NCI-H510A treated with DMSO at 0.1 percent for 48 hours (cell line): Measurements from ENCODE around the gene MYO1A.

Experiments
- DNase-seq: peaks from one replicate; lab custom pipeline; 2025; lab: John Stamatoyannopoulos, UW

Gene MYO1A

DNA sequence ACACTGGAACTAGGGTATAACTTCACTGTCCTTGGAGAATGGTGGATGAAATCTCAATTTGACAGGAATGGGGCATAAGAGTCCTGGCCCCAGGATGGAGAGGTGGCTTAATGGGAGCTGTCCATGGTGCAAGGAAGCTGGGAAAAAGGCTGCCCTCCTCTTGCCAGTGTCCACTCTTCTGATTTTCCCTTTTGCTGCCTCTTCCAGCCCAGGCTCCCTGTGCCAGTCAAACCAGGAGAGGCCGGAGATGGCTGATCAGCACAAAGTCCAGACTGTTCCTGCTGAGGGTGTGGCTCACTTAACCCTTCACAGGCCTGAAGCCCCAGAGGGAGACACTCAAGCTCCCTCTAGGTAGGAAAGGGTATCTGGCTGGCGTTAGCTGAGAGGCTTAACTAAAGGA, at the start of gene MYO1A:
Gene MYO1A, minus strand, starts transcription at position 240 of the 400 bp plus-strand sequence. CDS start 1,806 bp downstream, outside the sequence.
- DNase-seq = no peak

DNA sequence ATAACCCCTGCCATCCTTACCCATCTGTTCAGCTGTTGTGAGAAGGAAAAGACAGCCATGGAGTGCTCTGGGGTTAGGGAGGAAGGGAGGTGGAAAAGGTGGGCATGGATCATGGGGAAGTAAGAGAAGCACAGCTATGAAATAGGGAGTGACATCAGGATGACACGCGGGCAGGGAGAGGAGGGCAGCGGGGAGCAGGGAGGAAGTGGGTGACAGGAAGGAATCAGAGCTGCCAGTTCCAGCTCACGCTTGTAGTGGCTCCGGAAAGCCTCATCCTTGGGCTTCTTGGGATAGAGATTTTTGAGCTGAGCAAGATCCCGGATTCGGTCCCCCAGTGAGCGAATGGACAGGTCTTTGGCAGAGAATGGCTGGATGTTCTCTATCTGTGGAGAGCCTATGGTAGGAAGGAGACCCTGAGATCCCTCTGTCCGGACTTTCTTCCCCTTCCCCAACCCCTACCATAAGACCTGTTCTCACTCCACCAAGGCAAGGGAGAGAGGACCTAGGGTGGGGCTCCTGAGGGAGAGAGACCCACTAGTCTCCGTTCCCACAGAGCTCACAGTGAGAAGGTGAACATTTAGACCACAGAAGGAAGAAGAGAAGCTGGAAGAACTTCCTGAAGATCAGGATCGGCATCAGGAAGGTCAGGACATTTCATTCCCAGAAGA, 49.3 kb upstream of the MYO1A start:
- no peak for DNase-seq

- no peak for DNase-seq
Observed at GRCh38 chr12:57098546-57098945, 48.6 kb upstream of the MYO1A start.

- no peak for DNase-seq
Observed at GRCh38 chr12:57097554-57097835, 47.6 kb upstream of the MYO1A start.

- DNase-seq = no peak
Observed at GRCh38 chr12:57096748-57097553, 47.0 kb upstream of the MYO1A start.

- peak; percentile 90 for DNase-seq
Observed at GRCh38 chr12:57096099-57096572, 46.2 kb upstream of the MYO1A start.

GRCh38 chr12:57095440-57095839, 45.5 kb upstream of the MYO1A start:
- DNase-seq = no peak

GRCh38 chr12:57094208-57095160, 44.6 kb upstream of the MYO1A start:
- DNase-seq = no peak

GRCh38 chr12:57093415-57094207, 43.7 kb upstream of the MYO1A start:
- DNase-seq = no peak

- no peak for DNase-seq
Observed at GRCh38 chr12:57092876-57093414, 43.0 kb upstream of the MYO1A start.

GRCh38 chr12:57092529-57092862, 42.6 kb upstream of the MYO1A start:
- DNase-seq = no peak

DNA sequence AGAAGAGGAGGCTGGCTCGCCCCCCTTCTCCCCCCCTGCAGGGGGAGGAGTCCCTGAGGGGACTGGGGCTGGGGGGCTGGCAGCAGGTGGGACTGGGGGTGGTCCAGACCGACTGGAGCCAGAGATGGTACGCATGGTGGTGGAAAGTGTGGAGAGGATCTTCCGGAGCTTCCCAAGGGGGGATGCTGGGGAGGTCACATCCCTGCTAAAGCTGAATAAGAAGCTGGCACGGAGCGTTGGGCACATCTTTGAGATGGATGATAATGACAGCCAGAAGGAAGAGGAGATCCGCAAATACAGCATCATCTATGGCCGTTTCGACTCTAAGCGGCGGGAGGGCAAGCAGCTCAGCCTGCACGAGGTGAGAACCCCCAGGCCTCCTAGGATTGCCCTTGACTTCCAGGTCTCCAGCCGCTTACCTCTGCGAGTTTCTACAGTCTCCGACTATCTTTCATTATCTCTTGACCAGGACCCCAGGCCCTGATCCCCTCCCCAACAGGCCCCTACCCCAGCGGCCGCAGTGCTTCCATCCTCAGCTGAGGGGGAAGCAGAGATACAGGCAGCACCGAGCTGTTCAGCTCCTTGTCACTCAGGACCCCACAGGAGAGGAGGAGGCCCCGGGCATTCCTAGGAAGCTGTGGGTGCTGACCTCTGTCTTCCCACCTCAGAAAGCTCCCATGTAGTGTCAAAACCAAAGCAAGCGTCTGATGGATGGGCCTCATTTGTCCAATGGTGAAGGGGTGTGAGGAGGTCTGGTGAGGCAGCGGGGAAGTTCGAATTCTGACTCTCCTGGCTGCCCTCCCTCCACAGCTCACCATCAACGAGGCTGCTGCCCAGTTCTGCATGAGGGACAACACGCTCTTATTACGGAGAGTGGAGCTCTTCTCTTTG, 42.0 kb upstream of the MYO1A start:
- DNase-seq = no peak

GRCh38 chr12:57090924-57091637, 41.2 kb upstream of the MYO1A start:
- DNase-seq = no peak

- no peak for DNase-seq
Observed at GRCh38 chr12:57090490-57090889, 40.6 kb upstream of the MYO1A start.

- DNase-seq = peak; percentile 21
Observed at GRCh38 chr12:57089271-57090245, 39.6 kb upstream of the MYO1A start.

GRCh38 chr12:57088354-57089270, 38.7 kb upstream of the MYO1A start, which contains the start of gene NAB2:
Gene NAB2, plus strand, starts transcription at chr12:57089114. Its CDS starts 158 bp downstream, at chr12:57089272.
- DNase-seq = peak; percentile 81

GRCh38 chr12:57087691-57088353, 37.9 kb upstream of the MYO1A start:
- DNase-seq = peak; percentile 62
